NT2/D1 (cell line): ENCODE results near the gene SH3PXD2A.
"Not testable (repeated sequence)": the region's sequence is repeated elsewhere in the genome, so short reads cannot be mapped to it uniquely, and the experiment has no call there.

Experiments used
- DNase-seq: peaks from one replicate; pipeline ENCODE4 v3.0.0-alpha.2; 2011; ENCODE audit warnings: low read depth, low spot score
- H3K27me3 ChIP-seq: 2 replicates; pipeline ENCODE4 v1.6.0; 2011; ENCODE audit warnings: mild to moderate bottlenecking; ENCODE audit not compliant: insufficient read length, insufficient read depth
- H3K36me3 ChIP-seq: 2 replicates; pipeline ENCODE4 v1.6.1; 2011; ENCODE audit warnings: mild to moderate bottlenecking, low read length, mixed read lengths; ENCODE audit not compliant: insufficient read depth, insufficient read length
- H3K4me1 ChIP-seq: 2 replicates; pipeline ENCODE4 v1.5.1; 2011; ENCODE audit not compliant: insufficient read depth, insufficient read length
- H3K4me3 ChIP-seq: 2 replicates; pipeline ENCODE4 v1.5.1; 2011; ENCODE audit warnings: low read depth; ENCODE audit not compliant: insufficient read length
- H3K9ac ChIP-seq: 2 replicates; pipeline ENCODE4 v1.6.0; 2011; ENCODE audit warnings: low read depth; ENCODE audit not compliant: insufficient read length
- H3K9me3 ChIP-seq: 2 replicates; pipeline ENCODE4 v1.5.1; 2011; ENCODE audit warnings: mild to moderate bottlenecking, low read length; ENCODE audit not compliant: insufficient read depth
- SUZ12 ChIP-seq: IDR thresholded peaks from 2 replicates; pipeline ENCODE4 v1.6.1; 2011; ENCODE audit not compliant: insufficient read length, insufficient read depth; ENCODE audit errors: extremely low read depth
- YY1 ChIP-seq: IDR thresholded peaks from 2 replicates; pipeline ENCODE4 v1.6.1; 2011; ENCODE audit not compliant: insufficient read length, insufficient read depth
- ZNF274 ChIP-seq: IDR thresholded peaks from 2 replicates; pipeline ENCODE4 v1.6.1; 2011; ENCODE audit warnings: mild to moderate bottlenecking, low read depth, low read length

Gene SH3PXD2A

DNA sequence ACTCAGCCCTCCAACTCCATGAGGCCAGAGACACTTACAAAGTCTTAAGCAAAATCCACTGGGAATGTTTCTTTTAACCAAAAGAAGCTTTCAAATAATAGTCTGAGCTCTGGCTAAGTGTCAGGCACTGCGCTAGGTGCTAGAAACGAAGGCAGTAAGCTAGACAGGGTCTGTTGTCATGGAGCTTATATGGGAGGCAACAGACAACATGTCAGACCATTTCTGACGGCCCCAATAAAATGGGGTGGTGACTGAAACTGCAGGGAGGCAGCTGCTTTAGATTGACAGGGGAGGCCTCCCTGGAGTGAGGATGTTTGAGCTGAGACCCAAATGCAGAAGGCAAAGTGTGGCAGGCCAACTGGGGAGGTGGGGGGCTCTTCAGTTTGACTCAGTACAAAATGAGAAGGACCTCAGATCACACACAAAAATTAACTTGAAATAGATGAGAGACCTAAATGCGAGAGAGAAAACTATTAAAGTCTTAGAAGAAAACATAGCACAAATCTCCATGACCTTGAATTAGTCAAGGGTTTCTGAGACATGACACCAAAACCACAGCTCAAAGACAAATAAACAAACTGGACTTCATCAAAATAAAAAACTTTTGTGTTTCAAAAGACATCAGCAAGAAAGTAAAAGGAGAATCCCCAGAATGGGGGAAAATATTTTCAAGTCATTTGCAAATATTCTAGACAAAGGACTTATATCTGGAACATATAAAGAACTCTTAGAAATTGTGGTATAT, 40.6 kb downstream of the SH3PXD2A start:
- H3K4me1 ChIP-seq = peaks cover 2% of the 10 kb centered on the region
- peaks cover 3% of the 10 kb centered on the region for H3K36me3 ChIP-seq
- no peaks in the 10 kb centered on the region for H3K27me3 ChIP-seq
- TF ChIP-seq ZNF274 (no peak), YY1 (no peak), SUZ12 (no peak)
- no peak overlapping the region for H3K9ac ChIP-seq
- H3K4me3 ChIP-seq = no peak overlapping the region
- H3K9me3 ChIP-seq = no peaks in the 10 kb centered on the region
- DNase-seq = no peak

DNA sequence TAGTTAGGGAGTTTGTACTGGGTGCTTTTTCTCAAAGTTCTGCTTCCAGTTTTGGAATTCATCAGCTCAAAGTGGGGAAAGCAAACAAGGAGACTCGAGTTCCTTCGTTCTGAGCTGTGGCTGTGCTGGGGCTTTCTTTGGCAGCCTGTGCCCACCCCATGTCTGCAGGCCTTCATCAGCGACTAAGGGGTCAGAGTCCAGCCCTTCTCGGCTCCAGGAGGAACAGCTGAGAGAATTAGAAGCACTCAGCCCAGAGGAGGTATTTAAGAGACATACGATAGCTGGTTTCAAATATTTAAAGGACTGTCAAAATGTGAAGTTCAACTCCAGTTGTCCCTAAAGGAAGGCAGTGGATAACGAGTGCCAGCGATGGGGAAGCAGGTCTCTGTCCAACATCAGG, 41.3 kb downstream of the SH3PXD2A start:
- Histone ChIP-seq H3K4me1 (peaks cover 2% of the 10 kb centered on the region), H3K9ac (no peak overlapping the region), H3K4me3 (no peak overlapping the region), H3K36me3 (peaks cover 3% of the 10 kb centered on the region), H3K27me3 (no peaks in the 10 kb centered on the region), H3K9me3 (no peaks in the 10 kb centered on the region)
- TF ChIP-seq YY1 = no peak
- no peak for TF ChIP-seq ZNF274
- no peak for TF ChIP-seq SUZ12
- no peak for DNase-seq

DNA sequence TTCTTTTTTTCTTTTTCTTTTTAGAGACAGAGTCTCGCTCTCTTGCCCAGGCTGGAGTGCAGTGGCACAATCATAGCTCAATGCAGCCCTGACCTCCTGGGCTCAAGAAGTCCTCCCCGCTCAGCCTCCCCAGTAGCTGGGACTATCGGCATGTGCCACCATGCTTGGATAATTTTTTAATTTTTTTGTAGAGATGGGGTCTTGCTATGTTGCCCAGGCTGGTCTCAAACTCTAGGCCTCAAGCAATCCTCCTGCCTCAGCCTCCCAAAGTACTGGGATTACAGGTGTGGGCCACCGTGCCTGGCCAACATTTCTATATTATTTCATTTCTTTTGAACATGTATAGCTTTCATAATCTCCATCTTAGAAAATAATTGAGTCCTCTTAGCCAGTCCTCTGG, 42.1 kb downstream of the SH3PXD2A start:
- not testable (repeated sequence) for H3K9me3 ChIP-seq, H3K4me1 ChIP-seq, H3K27me3 ChIP-seq, H3K4me3 ChIP-seq, H3K9ac ChIP-seq, DNase-seq, H3K36me3 ChIP-seq

DNA sequence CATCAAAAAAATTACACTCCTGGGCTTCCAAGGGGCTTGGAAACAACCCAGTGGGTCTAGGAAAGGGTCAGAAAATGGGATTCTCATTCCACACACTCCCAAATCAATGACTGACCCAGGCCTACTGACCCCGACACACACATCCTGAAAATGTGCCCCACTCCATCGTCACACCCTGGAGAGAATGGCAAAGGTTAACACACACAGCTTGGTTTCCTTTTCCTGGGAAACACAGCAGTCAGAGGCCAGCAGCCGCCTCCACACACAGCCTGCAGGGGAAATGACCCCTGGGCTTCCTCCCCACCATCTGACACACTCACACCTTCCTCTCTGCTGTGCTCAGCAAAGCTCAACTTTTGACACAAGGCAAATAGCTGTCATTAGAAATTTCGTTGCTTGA, 42.9 kb downstream of the SH3PXD2A start:
- DNase-seq = no peak

DNA sequence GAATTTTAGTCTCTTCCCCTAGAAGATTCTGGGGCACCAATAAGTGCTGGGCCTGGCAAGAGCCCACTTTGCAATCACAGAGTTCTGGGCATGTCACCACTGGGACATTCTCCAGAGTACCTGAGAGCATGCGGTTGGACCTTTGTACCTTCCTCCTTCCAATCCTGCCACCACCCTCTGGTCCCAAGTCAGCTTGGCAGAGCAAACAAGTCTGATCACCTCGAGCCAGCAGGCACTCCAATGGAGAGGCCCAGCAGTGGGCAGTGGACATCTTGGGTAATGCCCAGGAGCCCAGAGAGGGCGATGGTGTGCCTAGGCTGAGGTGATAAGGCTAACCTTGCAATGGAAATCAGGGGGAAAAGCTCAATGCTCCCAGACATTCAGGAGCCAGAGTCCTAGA, 43.4 kb downstream of the SH3PXD2A start:
- no peak for DNase-seq
- H3K27me3 ChIP-seq = no peaks in the 10 kb centered on the region
- peaks cover 2% of the 10 kb centered on the region for H3K4me1 ChIP-seq
- H3K36me3 ChIP-seq = peaks cover 3% of the 10 kb centered on the region
- TF ChIP-seq ZNF274 (no peak), SUZ12 (no peak)
- H3K9ac ChIP-seq = no peak overlapping the region
- H3K9me3 ChIP-seq = no peaks in the 10 kb centered on the region
- no peak overlapping the region for H3K4me3 ChIP-seq

More for the DNA sequence above, 42.9 kb downstream of the SH3PXD2A start:
- Histone ChIP-seq H3K4me3 (no peak overlapping the region), H3K27me3 (no peaks in the 10 kb centered on the region), H3K4me1 (peaks cover 2% of the 10 kb centered on the region), H3K9me3 (no peaks in the 10 kb centered on the region), H3K9ac (no peak overlapping the region), H3K36me3 (peaks cover 3% of the 10 kb centered on the region)
- TF ChIP-seq YY1 = no peak

GRCh38 chr10:103811463-103811862, 43.9 kb downstream of the SH3PXD2A start:
- H3K9ac ChIP-seq = no peak overlapping the region
- H3K9me3 ChIP-seq = no peaks in the 10 kb centered on the region
- H3K4me1 ChIP-seq = peaks cover 2% of the 10 kb centered on the region
- no peaks in the 10 kb centered on the region for H3K27me3 ChIP-seq
- peaks cover 3% of the 10 kb centered on the region for H3K36me3 ChIP-seq
- TF ChIP-seq ZNF274 = no peak
- no peak for TF ChIP-seq SUZ12
- TF ChIP-seq YY1 = no peak
- no peak overlapping the region for H3K4me3 ChIP-seq
- DNase-seq = no peak

DNA sequence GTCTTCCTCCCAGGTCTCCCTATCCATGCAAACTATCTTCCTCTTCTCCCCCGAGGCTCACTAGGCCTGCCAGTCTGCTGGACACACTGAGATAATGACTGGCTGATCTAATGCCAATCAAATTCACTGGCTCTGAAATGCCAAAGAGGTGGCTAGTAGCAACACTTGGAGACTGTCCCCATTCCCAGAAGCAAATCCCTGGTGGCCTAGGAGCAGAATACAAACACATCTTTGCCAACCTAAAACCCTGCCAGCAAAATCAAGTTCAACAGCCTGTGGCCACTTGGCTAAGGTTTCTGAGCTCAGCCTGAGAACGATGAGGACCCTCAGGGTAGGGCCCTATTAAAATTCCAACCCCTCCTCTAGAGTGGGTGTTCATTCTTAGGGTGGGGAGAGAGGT, 46.6 kb downstream of the SH3PXD2A start:
- peaks cover 10% of the 10 kb centered on the region for H3K4me1 ChIP-seq
- TF ChIP-seq SUZ12 (no peak), ZNF274 (no peak), YY1 (no peak)
- no peak overlapping the region for H3K9ac ChIP-seq
- no peak overlapping the region for H3K4me3 ChIP-seq
- H3K27me3 ChIP-seq = no peaks in the 10 kb centered on the region
- no peak for DNase-seq
- H3K9me3 ChIP-seq = no peaks in the 10 kb centered on the region
- peaks cover 3% of the 10 kb centered on the region for H3K36me3 ChIP-seq

DNA sequence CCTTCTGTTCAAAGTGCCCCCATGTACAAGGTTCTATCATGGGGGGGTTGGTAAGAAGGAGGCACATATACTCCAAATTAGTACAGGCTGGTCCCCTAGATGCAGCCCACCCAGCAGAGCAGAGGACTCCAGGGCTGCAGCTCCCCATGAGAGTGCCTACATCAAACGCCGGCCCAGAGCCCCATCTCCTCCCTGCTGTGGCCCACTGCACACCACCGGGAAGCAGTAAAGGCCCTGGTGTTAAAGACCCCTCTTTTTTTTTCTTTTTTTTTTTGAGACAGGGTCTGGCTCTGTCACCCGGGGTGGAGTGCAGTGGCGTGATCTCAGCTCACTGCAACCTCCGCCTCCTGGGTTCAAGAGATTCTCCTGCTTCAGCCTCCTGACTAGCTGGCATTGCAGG, 47.4 kb downstream of the SH3PXD2A start:
- Histone ChIP-seq H3K36me3 (peaks cover 3% of the 10 kb centered on the region), H3K4me1 (peaks cover 10% of the 10 kb centered on the region), H3K27me3 (no peaks in the 10 kb centered on the region), H3K9me3 (no peaks in the 10 kb centered on the region), H3K9ac (no peak overlapping the region), H3K4me3 (no peak overlapping the region)
- TF ChIP-seq YY1 (no peak), ZNF274 (no peak), SUZ12 (no peak)
- no peak for DNase-seq
